Endothelial cell of umbilical vein (primary cell): ENCODE results near the gene SYNDIG1. TPM values are rescaled to one million over a fixed set of nuclear protein-coding genes. Genes with fewer than 3 reads are reported as not detected.

ENCODE experiments used
- BruUV-seq: library from RNA; stranded (reverse); fragments of 400-500 nt; replicated peaks from 2 replicates; lab custom pipeline; 2021; lab: Mats Ljungman, UMichigan
- CTCF ChIA-PET: fragments of 300-600, 350-600 bp; sonication (Branson Sonifier 250); formaldehyde crosslinking; loops from one replicate; lab custom pipeline; 2021; ENCODE audit warnings: antibody characterized with exemption, inconsistent platforms; lab: Charles Lee
- POLR2A ChIA-PET: fragments of 300-600, 350-600 bp; sonication (Branson Sonifier 250); formaldehyde crosslinking; loops from one replicate; lab custom pipeline; 2021; ENCODE audit warnings: antibody characterized with exemption, inconsistent platforms; lab: Charles Lee
- DNase-seq: peaks from one replicate; pipeline ENCODE4 v3.0.0-alpha.2; 2011; ENCODE audit warnings: low read depth, low spot score
- FAIRE-seq: peaks from 2 replicates; lab custom pipeline; 2011; peaks lifted over from hg19 to GRCh38; lab: Jason Lieb, UNC
- H2AFZ ChIP-seq: 2 replicates; pipeline ENCODE4 v1.6.0; 2012; ENCODE audit warnings: low read depth, low read length, control low read depth, inconsistent platforms
- H3K27ac ChIP-seq: 2 replicates; pipeline ENCODE4 v1.5.1; 2011; ENCODE audit warnings: low read depth, mild to moderate bottlenecking, control low read depth, low read length, moderate library complexity; ENCODE audit not compliant: insufficient read depth
- H3K27me3 ChIP-seq, 2 experiments: 2 replicates each; pipeline versions ENCODE4 v1.6.0 to v1.6.1; 2011; ENCODE audit warnings: low read length in 2 of 2, mixed read lengths in 1 of 2; ENCODE audit not compliant: control insufficient read depth in 2 of 2, insufficient read depth in 2 of 2
- H3K36me3 ChIP-seq, 2 experiments: 2 replicates in 1 of 2; 3 replicates in 1 of 2; pipeline ENCODE4 v1.5.1; 2011; ENCODE audit warnings: low read length in 2 of 2, mild to moderate bottlenecking in 1 of 2, moderate library complexity in 1 of 2; ENCODE audit not compliant: control insufficient read depth in 2 of 2, insufficient read depth in 2 of 2; ENCODE audit errors: extremely low read depth in 1 of 2
- H3K4me1 ChIP-seq: 3 replicates; pipeline ENCODE4 v1.5.1; 2011; ENCODE audit warnings: mild to moderate bottlenecking, low read length; ENCODE audit not compliant: control insufficient read depth, insufficient read depth; ENCODE audit errors: extremely low read depth
- H3K4me2 ChIP-seq: 2 replicates; pipeline ENCODE4 v1.6.1; 2011; ENCODE audit warnings: low read length, control low read depth, mixed read lengths; ENCODE audit not compliant: insufficient read depth
- H3K4me3 ChIP-seq, 3 experiments: fragments of 200-600 bp in 1 of 3; sonication (generic), shearing (Covaris generic) in 1 of 3; replicated peaks in 1 of 3; 2 replicates each; pipeline ENCODE4 v1.5.1; 2011 to 2016; ENCODE audit warnings: control low read depth in 3 of 3, low read length in 3 of 3, mild to moderate bottlenecking in 2 of 3, inconsistent platforms in 1 of 3, low read depth in 1 of 3, moderate library complexity in 1 of 3; ENCODE audit not compliant: insufficient read depth in 1 of 3
- H3K79me2 ChIP-seq: 2 replicates; pipeline ENCODE4 v1.6.0; 2012; ENCODE audit warnings: low read length, inconsistent platforms; ENCODE audit not compliant: control insufficient read depth, insufficient read depth
- H3K9ac ChIP-seq: replicated peaks from 2 replicates; pipeline ENCODE3; 2011; ENCODE audit warnings: low read length, control low read depth; ENCODE audit not compliant: insufficient read depth; ENCODE audit errors: extremely low read depth
- H3K9me1 ChIP-seq: replicated peaks from 3 replicates; pipeline ENCODE4 v1.6.0; 2011; ENCODE audit warnings: mild to moderate bottlenecking, low read length; ENCODE audit not compliant: control insufficient read depth, insufficient read depth; ENCODE audit errors: extremely low read depth
- H3K9me3 ChIP-seq: replicated peaks from 2 replicates; pipeline ENCODE4 v1.5.1; 2012; ENCODE audit warnings: low read length, inconsistent platforms; ENCODE audit not compliant: control insufficient read depth, insufficient read depth
- H4K20me1 ChIP-seq: replicated peaks from 2 replicates; pipeline ENCODE3; 2011; ENCODE audit warnings: mild to moderate bottlenecking, low read length; ENCODE audit not compliant: control insufficient read depth, insufficient read depth; ENCODE audit errors: extremely low read depth
- CTCF ChIP-seq, 2 donors: IDR thresholded peaks; 1 replicate in 1 of 2; 2 replicates in 1 of 2; pipeline ENCODE4 v1.5.1; 2011; ENCODE audit warnings: low read length in 2 of 2, mild to moderate bottlenecking in 2 of 2, moderate library complexity in 2 of 2, control low read depth in 1 of 2, inconsistent platforms in 1 of 2, low read depth in 1 of 2; ENCODE audit not compliant: insufficient read depth in 1 of 2; ENCODE audit errors: extremely low read depth in 1 of 2
- EZH2 ChIP-seq: IDR thresholded peaks from 2 replicates; pipeline ENCODE4 v1.6.1; 2012; ENCODE audit warnings: borderline replicate concordance, low read depth, mild to moderate bottlenecking, moderate library complexity, low read length, inconsistent platforms; ENCODE audit not compliant: severe bottlenecking
- FOS ChIP-seq: IDR thresholded peaks from 2 replicates; pipeline ENCODE4 v1.6.1; 2011; ENCODE audit warnings: mild to moderate bottlenecking, low read length, moderate library complexity, borderline replicate concordance; ENCODE audit not compliant: insufficient read depth
- GATA2 ChIP-seq: IDR thresholded peaks from 2 replicates; pipeline ENCODE4 v1.7.0; 2011; ENCODE audit warnings: low read depth, mild to moderate bottlenecking, moderate library complexity, mixed read lengths, low read length; ENCODE audit not compliant: insufficient read length, insufficient read depth
- JUN ChIP-seq: IDR thresholded peaks from 2 replicates; pipeline ENCODE4 v1.6.1; 2011; ENCODE audit warnings: borderline replicate concordance, low read depth; ENCODE audit not compliant: insufficient read length, insufficient read depth
- MAX ChIP-seq: IDR thresholded peaks from 2 replicates; pipeline ENCODE4 v1.6.1; 2011; ENCODE audit not compliant: insufficient read depth, insufficient read length
- MYC ChIP-seq: IDR thresholded peaks from one replicate; pipeline ENCODE4 v1.6.1; 2011; ENCODE audit warnings: mild to moderate bottlenecking, low read depth, low read length
- POLR2A ChIP-seq: IDR thresholded peaks from 2 replicates; pipeline ENCODE4 v1.6.1; 2012; ENCODE audit warnings: low read depth, mild to moderate bottlenecking, control low read depth, low read length
- POLR2AphosphoS5 ChIP-seq: IDR thresholded peaks from 2 replicates; pipeline ENCODE4 v1.6.1; 2012; ENCODE audit warnings: low read depth, mild to moderate bottlenecking, control low read depth, low read length, moderate library complexity; ENCODE audit not compliant: insufficient read depth
- dilution Hi-C: fragments of 300-500 bp; cut with MboI; formaldehyde crosslinking; loops from one replicate; pipeline ENCODE4 v1.15.0; 2019; ENCODE audit warnings: low sequenced_read_pairs; ENCODE audit not compliant: extremely low pct_ligation_motif_present
- intact Hi-C: fragments of 100-400 bp; cut with micrococcal nuclease; formaldehyde crosslinking; loops from one replicate; pipeline ENCODE4 v1.10.0; 2022
- polyA plus RNA-seq, 4 experiments: library from polyadenylated mRNA; depleted of rRNA in 3 of 4; stranded (reverse) in 3 of 4; unstranded in 1 of 4; fragments of >200 nt; gene quantifications; 2 replicates each; pipeline versions ENCODE4 v1.2.1 to v1.2.3, GENCODE V29; 2011 to 2012; ENCODE audit warnings: missing spikeins in 1 of 4
- total RNA-seq: library from RNA; stranded (reverse); gene quantifications from 2 replicates; pipeline ENCODE4 v1.2.3, GENCODE V29; 2021

SYNDIG1 gene
- total and polyA plus RNA-seq, 2 donors (not counting 3 experiments of a cell fraction or from before 2014, with no cell fraction given): not detected

DNA sequence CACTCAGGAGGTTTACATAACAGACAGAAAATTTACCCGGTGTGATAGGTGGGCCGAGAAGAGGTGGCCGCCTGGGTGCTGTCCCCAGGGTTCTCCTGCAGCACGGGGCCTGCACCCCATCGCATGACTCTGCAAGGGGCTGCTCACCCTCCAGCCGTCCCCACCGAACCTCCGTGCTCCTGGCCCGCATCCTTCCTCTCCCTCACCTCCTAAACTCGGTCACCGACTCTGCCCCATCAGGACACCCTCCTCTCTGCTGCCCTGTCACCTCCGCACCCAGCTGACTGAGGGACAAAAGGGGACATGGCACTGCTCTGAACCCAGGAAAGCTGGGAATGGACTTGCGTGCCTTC, 147.6 kb downstream of the SYNDIG1 start:
- Histone ChIP-seq H3K9ac (no peak overlapping the region), H3K9me1 (no peaks in the 10 kb centered on the region), H3K79me2 (no peaks in the 10 kb centered on the region), H3K9me3 (peaks cover 5% of the 10 kb centered on the region), H2AFZ (no peak overlapping the region), H3K27me3 (no peaks in the 10 kb centered on the region), H3K4me3 (no peak overlapping the region), H3K4me1 (no peaks in the 10 kb centered on the region), H3K27ac (no peak overlapping the region), H3K36me3 (no peaks in the 10 kb centered on the region), H3K4me2 (no peak overlapping the region), H4K20me1 (no peaks in the 10 kb centered on the region)
- TF ChIP-seq JUN: no peak
- TF ChIP-seq MAX: no peak
- no peak for TF ChIP-seq FOS
- TF ChIP-seq GATA2: no peak
- no peak for TF ChIP-seq EZH2
- TF ChIP-seq CTCF (IDR thresholded peaks at IDR 0.05; ENCODE audit: extremely low read depth in 1 of 2, insufficient read depth in 1 of 2, low read depth in 1 of 2, low read length in 2 of 2): no peak
- TF ChIP-seq POLR2A: no peak
- TF ChIP-seq POLR2AphosphoS5: no peak
- TF ChIP-seq MYC: no peak
- no TSS peak for BruUV-seq
- dilution Hi-C loops: no loop called here
- intact Hi-C loops: no loop called here
- ChIA-PET CTCF (no interaction called here), POLR2A (no interaction called here)
- FAIRE-seq: no peak
- DNase-seq: no peak
